H1 (cell line): Measurements from ENCODE around the gene RRP1. TPM values are rescaled to one million over a fixed set of nuclear protein-coding genes. Genes with fewer than 3 reads are reported as not detected.

Experiments used
- CTCF ChIA-PET: fragments of 300-600 bp; sonication (Branson Sonifier 250); formaldehyde crosslinking; loops from one replicate; lab custom pipeline; 2021; ENCODE audit not compliant: partially characterized antibody; lab: Charles Lee
- POLR2A ChIA-PET: fragments of 300-600 bp; sonication (Branson Sonifier 250); formaldehyde crosslinking; loops from one replicate; lab custom pipeline; 2021; ENCODE audit warnings: inconsistent platforms; ENCODE audit not compliant: partially characterized antibody; lab: Charles Lee
- DNase-seq, 2 experiments: peaks; one replicate each; pipeline versions ENCODE4 v3.0.0 to v3.0.0-alpha.2; 2010 to 2022; ENCODE audit warnings: low spot score in 2 of 2, low read depth in 1 of 2, mixed read lengths in 1 of 2
- FAIRE-seq: peaks from 2 replicates; lab custom pipeline; 2011; peaks lifted over from hg19 to GRCh38; lab: Jason Lieb, UNC
- H2AFZ ChIP-seq: 2 replicates; pipeline ENCODE4 v1.8.1; 2012; ENCODE audit warnings: low read length, inconsistent platforms
- H2AK5ac ChIP-seq: 2 replicates; pipeline ENCODE4 v1.6.1; 2013; ENCODE audit warnings: low read depth, low read length
- H2BK120ac ChIP-seq: replicated peaks from 2 replicates; pipeline ENCODE3; 2013; ENCODE audit warnings: low read depth, low read length, inconsistent platforms
- H2BK12ac ChIP-seq: 2 replicates; pipeline ENCODE4 v1.6.1; 2013; ENCODE audit warnings: low read depth, low read length
- H2BK15ac ChIP-seq: 2 replicates; pipeline ENCODE4 v1.6.1; 2013; ENCODE audit warnings: low read length
- H2BK20ac ChIP-seq: 2 replicates; pipeline ENCODE4 v1.6.1; 2013; ENCODE audit warnings: low read length
- H2BK5ac ChIP-seq: 2 replicates; pipeline ENCODE4 v1.6.1; 2013; ENCODE audit warnings: low read depth, low read length
- H3K14ac ChIP-seq: 2 replicates; pipeline ENCODE4 v1.6.1; 2013; ENCODE audit warnings: inconsistent platforms; ENCODE audit not compliant: insufficient read length
- H3K18ac ChIP-seq: 2 replicates; pipeline ENCODE4 v1.6.1; 2013; ENCODE audit warnings: low read length; ENCODE audit errors: extremely low read depth
- H3K23ac ChIP-seq: 2 replicates; pipeline ENCODE4 v1.6.1; 2013; ENCODE audit warnings: inconsistent platforms; ENCODE audit not compliant: insufficient read length
- H3K23me2 ChIP-seq: 2 replicates; pipeline ENCODE4 v1.6.1; 2013; ENCODE audit warnings: low read depth, low read length
- H3K27ac ChIP-seq: 2 replicates; pipeline ENCODE4 v1.6.1; 2011; ENCODE audit warnings: low read depth, low read length, inconsistent platforms
- H3K27me3 ChIP-seq, 4 experiments: replicated peaks in 1 of 4; 1 replicate in 1 of 4; 2 replicates in 3 of 4; pipeline versions ENCODE4 v1.6.1 to v1.8.1; 2011 to 2013; ENCODE audit warnings: low read length in 3 of 4, mild to moderate bottlenecking in 3 of 4, inconsistent platforms in 2 of 4, mixed read lengths in 2 of 4, moderate library complexity in 1 of 4; ENCODE audit not compliant: control insufficient read depth in 3 of 4, insufficient read depth in 3 of 4; ENCODE audit errors: extremely low read depth in 1 of 4
- H3K36me3 ChIP-seq, 4 experiments: 2 replicates each; pipeline versions ENCODE4 v1.6.1 to v1.8.1; 2011 to 2013; ENCODE audit warnings: mild to moderate bottlenecking in 4 of 4, low read length in 3 of 4, moderate library complexity in 2 of 4, control low read depth in 1 of 4, inconsistent platforms in 1 of 4; ENCODE audit not compliant: insufficient read depth in 4 of 4, control insufficient read depth in 2 of 4
- H3K4ac ChIP-seq: replicated peaks from 2 replicates; pipeline ENCODE3; 2013; ENCODE audit warnings: low read length, low read depth, mixed read lengths, inconsistent platforms; ENCODE audit not compliant: insufficient read length
- H3K4me1 ChIP-seq, 4 experiments: replicated peaks in 1 of 4; 1 replicate in 1 of 4; 2 replicates in 3 of 4; pipeline versions ENCODE4 v1.6.1 to v1.8.1; 2011 to 2013; ENCODE audit warnings: low read length in 3 of 4, inconsistent platforms in 2 of 4, mixed read lengths in 1 of 4; ENCODE audit not compliant: insufficient read depth in 4 of 4, control insufficient read depth in 3 of 4
- H3K4me2 ChIP-seq, 2 experiments: 2 replicates each; pipeline versions ENCODE4 v1.6.1 to v1.8.1; 2011 to 2013; ENCODE audit warnings: low read depth in 2 of 2, low read length in 2 of 2, control low read depth in 1 of 2, inconsistent platforms in 1 of 2, mild to moderate bottlenecking in 1 of 2; ENCODE audit not compliant: insufficient read depth in 1 of 2
- H3K4me3 ChIP-seq, 4 experiments: fragments of 200-600, 300-600 bp in 1 of 4; sonication (generic), shearing (Covaris generic), sonication (Bioruptor Twin) in 1 of 4; 2 replicates each; pipeline versions ENCODE4 v1.5.1 to v1.8.1; 2011 to 2016; ENCODE audit warnings: low read length in 4 of 4, low read depth in 3 of 4, control low read depth in 2 of 4, inconsistent platforms in 2 of 4, mild to moderate bottlenecking in 2 of 4, mixed read lengths in 1 of 4, moderate library complexity in 1 of 4; ENCODE audit not compliant: insufficient read depth in 2 of 4; ENCODE audit errors: extremely low read depth in 1 of 4
- H3K56ac ChIP-seq: replicated peaks from 2 replicates; pipeline ENCODE3; 2013; ENCODE audit warnings: low read depth, mild to moderate bottlenecking, mixed read lengths, low read length, inconsistent platforms; ENCODE audit not compliant: insufficient read length
- H3K79me1 ChIP-seq: 2 replicates; pipeline ENCODE4 v1.6.1; 2013; ENCODE audit warnings: low read depth, low read length, control low read depth
- H3K79me2 ChIP-seq, 2 experiments: 2 replicates each; pipeline versions ENCODE4 v1.6.1 to v1.8.1; 2012 to 2013; ENCODE audit warnings: low read length in 2 of 2, mild to moderate bottlenecking in 2 of 2, inconsistent platforms in 1 of 2; ENCODE audit not compliant: insufficient read depth in 2 of 2, control insufficient read depth in 1 of 2
- H3K9ac ChIP-seq, 4 experiments: replicated peaks in 1 of 4; 1 replicate in 1 of 4; 2 replicates in 3 of 4; pipeline versions ENCODE4 v1.6.1 to v1.8.1; 2011 to 2013; ENCODE audit warnings: low read depth in 3 of 4, low read length in 3 of 4, control low read depth in 2 of 4, mild to moderate bottlenecking in 2 of 4, moderate library complexity in 2 of 4, inconsistent platforms in 1 of 4; ENCODE audit errors: extremely low read depth in 1 of 4
- H3K9me3 ChIP-seq, 2 experiments: 2 replicates each; pipeline versions ENCODE4 v1.6.1 to v1.8.1; 2012 to 2013; ENCODE audit warnings: mild to moderate bottlenecking in 2 of 2, moderate library complexity in 2 of 2, control low read depth in 1 of 2, inconsistent platforms in 1 of 2, low read depth in 1 of 2, low read length in 1 of 2, mixed read lengths in 1 of 2; ENCODE audit not compliant: insufficient read depth in 2 of 2
- H4K20me1 ChIP-seq, 2 experiments: replicated peaks in 1 of 2; 2 replicates each; pipeline versions ENCODE3 to v1.8.1; 2011 to 2013; ENCODE audit warnings: inconsistent platforms in 2 of 2, low read length in 2 of 2, mild to moderate bottlenecking in 1 of 2; ENCODE audit not compliant: insufficient read depth in 2 of 2, control insufficient read depth in 1 of 2
- H4K5ac ChIP-seq: 2 replicates; pipeline ENCODE4 v1.6.1; 2013; ENCODE audit warnings: low read length, low read depth, mixed read lengths, inconsistent platforms; ENCODE audit not compliant: insufficient read length
- H4K8ac ChIP-seq: 2 replicates; pipeline ENCODE4 v1.8.0; 2013; ENCODE audit warnings: mild to moderate bottlenecking, moderate library complexity, low read length, inconsistent platforms; ENCODE audit not compliant: insufficient read depth; ENCODE audit errors: extremely low read depth
- H4K91ac ChIP-seq: replicated peaks from 2 replicates; pipeline ENCODE3; 2013; ENCODE audit warnings: low read length, mixed read lengths, inconsistent platforms; ENCODE audit not compliant: insufficient read length
- BACH1 ChIP-seq: IDR thresholded peaks from 2 replicates; pipeline ENCODE4 v1.6.1; 2012; ENCODE audit warnings: low read length, improper control_type of control experiment
- CEBPB ChIP-seq: IDR thresholded peaks from 2 replicates; pipeline ENCODE4 v1.6.1; 2012; ENCODE audit warnings: low read depth, low read length
- KDM4A ChIP-seq: IDR thresholded peaks from one replicate; pipeline ENCODE4 v1.7.1; 2012; ENCODE audit warnings: low read depth, mild to moderate bottlenecking, moderate library complexity, low read length, inconsistent platforms; ENCODE audit not compliant: severe bottlenecking
- NANOG ChIP-seq: IDR thresholded peaks from 2 replicates; pipeline ENCODE4 v1.6.1; 2011; ENCODE audit warnings: low read length, low read depth, mild to moderate bottlenecking, inconsistent platforms; ENCODE audit not compliant: insufficient read depth, poor library complexity, severe bottlenecking
- POLR2A ChIP-seq, 2 experiments: IDR thresholded peaks; 1 replicate in 1 of 2; 2 replicates in 1 of 2; pipeline ENCODE4 v1.6.1; 2011; ENCODE audit warnings: low read depth in 2 of 2, low read length in 2 of 2, mild to moderate bottlenecking in 2 of 2; ENCODE audit errors: control extremely low read depth in 1 of 2
- RAD21 ChIP-seq, 2 experiments: IDR thresholded peaks in 1 of 2; conservative IDR thresholded peaks in 1 of 2; 2 replicates each; pipeline ENCODE4 v1.6.1; 2011; ENCODE audit warnings: low read depth in 2 of 2, low read length in 2 of 2, improper control_type of control experiment in 1 of 2, inconsistent platforms in 1 of 2, mild to moderate bottlenecking in 1 of 2, moderate library complexity in 1 of 2
- RBBP5 ChIP-seq: IDR thresholded peaks from 2 replicates; pipeline ENCODE4 v1.7.1; 2012; ENCODE audit warnings: low read depth, mild to moderate bottlenecking, inconsistent platforms, low read length, moderate library complexity, borderline replicate concordance
- SRF ChIP-seq: IDR thresholded peaks from 2 replicates; pipeline ENCODE4 v1.6.1; 2011; ENCODE audit warnings: mild to moderate bottlenecking, low read depth, low read length, moderate library complexity
- SUZ12 ChIP-seq: fragments of 200-600 bp; sonication (generic); IDR thresholded peaks from 2 replicates; pipeline ENCODE4 v1.6.1; 2012; ENCODE audit warnings: mild to moderate bottlenecking, inconsistent platforms, low read length, moderate library complexity, mixed read lengths
- TAF1 ChIP-seq: IDR thresholded peaks from 2 replicates; pipeline ENCODE4 v1.6.1; 2011; ENCODE audit warnings: mild to moderate bottlenecking, low read depth, low read length
- TAF7 ChIP-seq: optimal IDR thresholded peaks from 2 replicates; pipeline ENCODE3; 2011; ENCODE audit warnings: low read depth, mild to moderate bottlenecking, inconsistent platforms, low read length, moderate library complexity, borderline replicate concordance
- WGBS, 2 experiments: shearing (Covaris generic) in 1 of 2; methylation state at CpG; one replicate each; pipeline versions ENCODE4 v1.1.6 to v1.1.7; 2013 to 2015; ENCODE audit warnings: low lambda C conversion rate in 2 of 2, mixed read lengths in 2 of 2, inconsistent platforms in 1 of 2, low coverage in 1 of 2, missing lambda C conversion rate in 1 of 2; ENCODE audit not compliant: insufficient replicate concordance in 2 of 2, insufficient coverage in 1 of 2, insufficient read length in 1 of 2; ENCODE audit errors: extremely low coverage in 1 of 2, missing lambda C conversion rate in 1 of 2; 5-methylcytosine and 5-hydroxymethylcytosine counted together
- polyA plus RNA-seq, 7 experiments: library from polyadenylated mRNA; depleted of rRNA in 3 of 7; stranded (reverse) in 5 of 7; unstranded in 2 of 7; fragments of >200 nt in 5 of 7; fragments of 200-250 nt in 2 of 7; gene quantifications; 1 replicate in 5 of 7; 2 replicates in 1 of 7; 4 replicates in 1 of 7; pipeline versions ENCODE4 v1.2.1 to v1.2.3, GENCODE V29; 2011 to 2013; ENCODE audit warnings: missing spikeins in 2 of 7, mixed read lengths in 2 of 7
- total RNA-seq: library from RNA; stranded (reverse); fragmentation: NEBNext Ultra II Directional; extraction: Animal tissue kit (Norgen Biotek cat#: 25700); gene quantifications from 2 replicates; pipeline ENCODE4 v1.2.1, GENCODE V29; 2021

RRP1 gene
- total and polyA plus RNA-seq, 2 of the 8 experiments (the other 6 are each of a cell fraction or from before 2014, with no cell fraction given) = 11.6 to 55.2 TPM

- Histone ChIP-seq H4K20me1 (peaks cover 0 to 2% of the 10 kb centered on the region in 2 experiments), H3K56ac (no peak overlapping the region), H3K9ac (no peak overlapping the region), H4K5ac (no peak overlapping the region), H2BK20ac (no peak overlapping the region), H3K79me2 (no peaks in the 10 kb centered on the region), H2BK120ac (no peak overlapping the region), H2AK5ac (peak overlapping the region; percentile 75; the same call in 1 of the 2 replicates), H3K4me2 (peak overlapping the region in 1 of 2 experiments; percentile 42; a peak in 1 of 4 replicates), H3K23ac (no peak overlapping the region), H3K36me3 (no peaks in the 10 kb centered on the region), H4K91ac (peak overlapping the region; percentile 41), H2BK15ac (0 out of 2 replicates have a peak overlapping the region, but pooled peaks have one; percentile 31), H3K18ac (peak overlapping the region; percentile 11; the same call in 1 of the 2 replicates), H3K4ac (no peak overlapping the region), H3K4me3 (no peak overlapping the region; a peak in 1 of 8 replicates), H3K4me1 (peaks cover 0 to 15% (median 12%) of the 10 kb centered on the region in 4 experiments; a peak in 6 of 7 replicates), H3K27ac (no peak overlapping the region), H2BK5ac (0 out of 2 replicates have a peak overlapping the region, but pooled peaks have one; percentile 20), H3K27me3 (no peaks in the 10 kb centered on the region), H2AFZ (no peak overlapping the region), H3K23me2 (peaks cover 2% of the 10 kb centered on the region; the same call in 1 of the 2 replicates), H3K14ac (no peak overlapping the region), H4K8ac (peak overlapping the region; percentile 83), H3K9me3 (no peaks in the 10 kb centered on the region), H2BK12ac (0 out of 2 replicates have a peak overlapping the region, but pooled peaks have one; percentile 6), H3K79me1 (no peaks in the 10 kb centered on the region)
- CTCF ChIA-PET = interaction anchor here (0.7 to 2.4 kb wide), 27 partner anchors 9 to 256 kb away, joined by 3 to 15 read pairs (median 4); no protein-coding TSS in a partner anchor
- DNase-seq (no peak), FAIRE-seq (no peak)
- WGBS, 2 experiments = 80% methylated on average over 24 of the region's 24 CpGs; no CpG with 5 or more reads in 1 of the 2 experiments
- POLR2A ChIA-PET = interaction anchor here (0.8 to 8.4 kb wide), 8 partner anchors 7 to 96 kb away, joined by 3 to 80 read pairs (median 4); partner anchors contain the start of gene RRP1
- TF ChIP-seq NANOG (no peak), KDM4A (no peak), SRF (no peak), RBBP5 (no peak), POLR2A (IDR thresholded peaks at IDR 0.05; ENCODE audit: control extremely low read depth in 1 of 2, low read depth in 2 of 2, low read length in 2 of 2) (no peak), SUZ12 (no peak), CEBPB (no peak), BACH1 (no peak), RAD21 (IDR thresholded peaks at IDR 0.05 in 1 of 2, conservative IDR thresholded peaks at IDR 0.05 in 1 of 2; ENCODE audit: low read depth in 2 of 2, low read length in 2 of 2) (no peak), TAF1 (no peak), TAF7 (no peak)
Measured at GRCh38 chr21:43811262-43812105, 22.1 kb downstream of the RRP1 start.
